ENCODE results near the gene ASIC4. TPM values are rescaled to one million over a fixed set of nuclear protein-coding genes. Genes with fewer than 3 reads are reported as not detected.

ASIC4 gene
- polyA plus RNA-seq, 1 donor (not counting 4 experiments of a cell fraction or from before 2014, with no cell fraction given), result not detected

DNA sequence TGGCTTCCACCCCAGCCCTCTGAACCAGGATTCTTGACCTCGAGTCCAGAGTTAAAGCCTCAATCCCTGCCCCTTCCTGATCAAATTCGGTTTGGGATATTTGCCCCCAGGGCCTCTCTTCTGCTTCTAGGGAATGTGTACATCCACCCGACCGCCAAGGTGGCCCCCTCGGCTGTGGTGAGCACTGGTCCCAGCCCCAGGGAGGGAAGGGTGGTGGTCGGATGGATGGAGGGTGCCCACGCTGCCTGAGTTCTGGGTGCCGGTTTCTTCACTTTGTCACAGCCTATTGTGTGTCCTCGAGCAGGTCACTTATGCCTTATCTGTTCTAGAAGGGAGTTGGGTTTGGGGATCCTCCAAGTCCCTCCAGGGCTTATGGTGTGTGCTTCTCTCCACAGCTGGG, 8.7 kb upstream of the ASIC4 start:
- Histone ChIP-seq H3K79me2 (ENCODE audit: control insufficient read depth, insufficient read depth, low read length) (no peaks in the 10 kb centered on the region), H3K9me1 (ENCODE audit: control insufficient read depth, extremely low read depth, insufficient read depth, low read length) (no peaks in the 10 kb centered on the region), H3K4me2 (ENCODE audit: control insufficient read depth, extremely low read depth, insufficient read depth, low read depth, low read length) (no peak overlapping the region), H3K36me3 (ENCODE audit: control insufficient read depth in 2 of 2, extremely low read depth in 1 of 2, insufficient read depth in 2 of 2, low read length in 2 of 2) (peaks cover 9 to 12% of the 10 kb centered on the region in 2 experiments), H4K20me1 (ENCODE audit: control insufficient read depth, extremely low read depth, insufficient read depth, low read length) (peaks cover 4% of the 10 kb centered on the region), H3K4me1 (ENCODE audit: control insufficient read depth, extremely low read depth, insufficient read depth, low read length) (no peaks in the 10 kb centered on the region), H3K9ac (ENCODE audit: control insufficient read depth, extremely low read depth, insufficient read depth, low read length) (no peak overlapping the region), H3K4me3 (ENCODE audit: control insufficient read depth in 2 of 3, extremely low read depth in 1 of 3, insufficient read depth in 2 of 3, low read depth in 1 of 3, low read length in 3 of 3) (no peak overlapping the region), H3K27ac (ENCODE audit: control insufficient read depth, insufficient read depth, low read length) (no peak overlapping the region), H3K27me3 (ENCODE audit: control insufficient read depth, extremely low read depth, insufficient read depth, low read length) (peaks cover 12% of the 10 kb centered on the region), H3K9me3 (ENCODE audit: control insufficient read depth, low read depth, low read length) (no peaks in the 10 kb centered on the region), H2AFZ (ENCODE audit: control insufficient read depth, low read length) (no peak overlapping the region)
- TF ChIP-seq CTCF (optimal IDR thresholded peaks at IDR 0.05 in 1 of 3, IDR thresholded peaks at IDR 0.05 in 1 of 3, conservative IDR thresholded peaks at IDR 0.05 in 1 of 3; ENCODE audit: extremely low read depth in 1 of 3, insufficient read depth in 2 of 3, low read length in 3 of 3), result no peak
- no peak for TF ChIP-seq EZH2 (IDR thresholded peaks at IDR 0.05; ENCODE audit: low read length)
- dilution Hi-C loops (cut with MboI; ENCODE audit: extremely low pct_ligation_motif_present, low sequenced_read_pairs), result no loop called here
- FAIRE-seq, result no peak
- no peak for DNase-seq (ENCODE audit: low read depth, low spot score)

- Histone ChIP-seq H4K20me1 (ENCODE audit: control insufficient read depth, extremely low read depth, insufficient read depth, low read length) (peaks cover 4% of the 10 kb centered on the region), H3K27ac (ENCODE audit: control insufficient read depth, insufficient read depth, low read length) (no peak overlapping the region), H3K4me3 (ENCODE audit: control insufficient read depth in 2 of 3, extremely low read depth in 1 of 3, insufficient read depth in 2 of 3, low read depth in 1 of 3, low read length in 3 of 3) (no peak overlapping the region), H3K79me2 (ENCODE audit: control insufficient read depth, insufficient read depth, low read length) (no peaks in the 10 kb centered on the region), H3K9me3 (ENCODE audit: control insufficient read depth, low read depth, low read length) (no peaks in the 10 kb centered on the region), H3K9ac (ENCODE audit: control insufficient read depth, extremely low read depth, insufficient read depth, low read length) (no peak overlapping the region), H3K4me2 (ENCODE audit: control insufficient read depth, extremely low read depth, insufficient read depth, low read depth, low read length) (no peak overlapping the region), H3K4me1 (ENCODE audit: control insufficient read depth, extremely low read depth, insufficient read depth, low read length) (no peaks in the 10 kb centered on the region), H2AFZ (ENCODE audit: control insufficient read depth, low read length) (no peak overlapping the region), H3K36me3 (ENCODE audit: control insufficient read depth in 2 of 2, extremely low read depth in 1 of 2, insufficient read depth in 2 of 2, low read length in 2 of 2) (peaks cover 9 to 12% of the 10 kb centered on the region in 2 experiments), H3K9me1 (ENCODE audit: control insufficient read depth, extremely low read depth, insufficient read depth, low read length) (no peaks in the 10 kb centered on the region), H3K27me3 (ENCODE audit: control insufficient read depth, extremely low read depth, insufficient read depth, low read length) (peaks cover 19% of the 10 kb centered on the region)
- no peak for DNase-seq (ENCODE audit: low read depth, low spot score)
- TF ChIP-seq EZH2 (IDR thresholded peaks at IDR 0.05; ENCODE audit: low read length) (no peak), CTCF (optimal IDR thresholded peaks at IDR 0.05 in 1 of 3, IDR thresholded peaks at IDR 0.05 in 1 of 3, conservative IDR thresholded peaks at IDR 0.05 in 1 of 3; ENCODE audit: extremely low read depth in 1 of 3, insufficient read depth in 2 of 3, low read length in 3 of 3) (no peak)
- no peak for FAIRE-seq
- dilution Hi-C loops (cut with MboI; ENCODE audit: extremely low pct_ligation_motif_present, low sequenced_read_pairs), result no loop called here
These were observed 8.0 kb upstream of the ASIC4 start for GRCh38 chr2:219506153-219506801.
